ENCODE measurements around the gene PIGU. TPM values are rescaled to one million over a fixed set of nuclear protein-coding genes. Genes with fewer than 3 reads are reported as not detected.

The PIGU gene
- total and polyA plus RNA-seq, 2 of the 13 experiments (the other 11 are each of a cell fraction or from before 2014, with no cell fraction given) = 45.5 to 231 TPM

GRCh38 chr20:34704177-34705007 is 27.5 kb upstream of the PIGU start, which contains the start of gene TP53INP2 (continued):
- TF ChIP-seq SKIL (CRISPR knock-in tag; IDR thresholded peaks at IDR 0.05; ENCODE audit: borderline replicate concordance) (no peak; the same call in none of the 2 replicates), ZBTB8A (CRISPR knock-in tag; IDR thresholded peaks at IDR 0.05; ENCODE audit: borderline replicate concordance, low read depth) (no peak), ZNF34 (CRISPR knock-in tag; IDR thresholded peaks at IDR 0.05; ENCODE audit: borderline replicate concordance) (no peak), ESRRA (CRISPR knock-in tag; IDR thresholded peaks at IDR 0.05; ENCODE audit: low read depth) (peak; percentile 99), ZNF552 (CRISPR knock-in tag; IDR thresholded peaks at IDR 0.05; ENCODE audit: borderline replicate concordance) (peak; percentile 32; the same call in 1 of the 2 replicates), CEBPB (IDR thresholded peaks at IDR 0.05; ENCODE audit: borderline replicate concordance, low read depth, low read length) (no peak), HOXD1 (CRISPR knock-in tag; IDR thresholded peaks at IDR 0.05) (no peak; the same call in 1 of the 2 replicates), NFKBIZ (CRISPR knock-in tag; IDR thresholded peaks at IDR 0.05) (peak; percentile 82; the same call in 1 of the 2 replicates), SYNCRIP (IDR thresholded peaks at IDR 0.05; ENCODE audit: insufficient read depth, low read depth, low read length) (no peak), ZNF816 (CRISPR knock-in tag; IDR thresholded peaks at IDR 0.05; ENCODE audit: borderline replicate concordance) (peak; percentile 42; the same call in 1 of the 2 replicates), NFYC (CRISPR knock-in tag; IDR thresholded peaks at IDR 0.05) (peak; percentile 70), AHDC1 (CRISPR knock-in tag; IDR thresholded peaks at IDR 0.05; ENCODE audit: borderline replicate concordance) (no peak), ATM (IDR thresholded peaks at IDR 0.05; ENCODE audit: borderline replicate concordance) (no peak), ZNF17 (CRISPR knock-in tag; IDR thresholded peaks at IDR 0.05) (0 out of 2 replicates have a peak, but pooled peaks have one; percentile 16), MEF2D (CRISPR knock-in tag; IDR thresholded peaks at IDR 0.05) (0 out of 2 replicates have a peak, but pooled peaks have one; percentile 35), NFRKB (IDR thresholded peaks at IDR 0.05) (no peak), ZNF251 (CRISPR knock-in tag; IDR thresholded peaks at IDR 0.05) (no peak), RAD51 (IDR thresholded peaks at IDR 0.05; ENCODE audit: borderline replicate concordance) (no peak)
